ENCODE data around the gene AKAP14. TPM values are rescaled to one million over a fixed set of nuclear protein-coding genes. Genes with fewer than 3 reads are reported as not detected.
A peak's percentile ranks its signal among the peaks of the same experiment; 100 is the strongest.

The AKAP14 gene
- total RNA-seq (not detected), total RNA-seq (0 to 0.28 (median 0) reads per million in 29 experiments)
- not detected for total RNA-seq (2013)

DNA sequence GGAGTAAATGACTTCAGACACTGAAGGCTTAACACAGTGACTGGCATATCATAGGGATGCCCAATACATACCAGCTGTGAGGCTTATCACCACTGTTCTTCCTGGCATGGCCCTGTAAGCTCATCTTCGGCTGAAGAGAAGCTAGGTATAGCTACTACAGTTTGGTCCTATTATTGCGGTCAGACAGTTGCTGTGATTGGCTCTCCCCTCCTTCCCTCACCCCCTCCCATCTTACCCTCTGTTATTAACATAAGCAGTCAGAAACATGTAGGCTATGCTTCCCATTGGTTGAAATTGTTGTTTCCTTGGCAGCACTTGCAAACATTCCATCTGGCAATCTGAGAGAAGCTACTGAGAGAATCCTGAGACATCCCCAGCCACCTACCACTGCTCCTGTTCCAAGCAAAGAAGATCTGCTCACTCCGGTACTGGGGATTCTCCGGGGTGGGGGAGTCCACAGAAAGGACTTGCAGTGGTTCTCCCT lies at the start of gene AKAP14:
Gene AKAP14 (plus strand): TSS at position 51 of the 484 bp plus-strand sequence. CDS start 7,331 bp downstream, outside the sequence.
- H3K4me3 Mint-ChIP-seq, result no peak within 1 kb of the TSS
- H3K27me3 Mint-ChIP-seq, result no peaks in the 10 kb centered on the region
- H3K36me3 ChIP-seq (ENCODE audit: control insufficient read depth in 2 of 2, extremely low read depth in 1 of 2, insufficient read depth in 1 of 2, low read length in 1 of 2), result no peaks in the 10 kb centered on the region
- H3K27ac Mint-ChIP-seq, result no peak within 1 kb of the TSS
- no CpG with 5 or more reads among the region's 4 CpGs for WGBS (ENCODE audit: insufficient coverage)
- ATAC-seq (replicated peaks in 1 of 4) (no peak), DNase-seq (no peak)
- no peak within 1 kb of the TSS for H3K27ac ChIP-seq (ENCODE audit: low read length)
- H3K36me3 Mint-ChIP-seq, result no peaks in the 10 kb centered on the region
- no peaks in the 10 kb centered on the region for H3K4me1 ChIP-seq (ENCODE audit: control insufficient read depth in 1 of 2, extremely low read depth in 1 of 2, insufficient read depth in 2 of 2, low read length in 2 of 2)
- no peaks in the 10 kb centered on the region for H3K9me3 Mint-ChIP-seq
- no peaks in the 10 kb centered on the region for H3K9me3 ChIP-seq
- no peaks in the 10 kb centered on the region for H3K27me3 ChIP-seq (replicated peaks in 1 of 2; ENCODE audit: control insufficient read depth in 2 of 2, extremely low read depth in 1 of 2, insufficient read depth in 2 of 2, low read length in 1 of 2)
- peaks cover 0 to 3% (median 0%) of the 10 kb centered on the region in 3 donors for H3K4me1 Mint-ChIP-seq
- ChIA-PET POLR2A (interaction anchor here (0.5 to 0.8 kb wide), 2 partner anchors 36 to 54 kb away, joined by 3 read pairs; no protein-coding TSS in a partner anchor), CTCF (interaction anchor here (0.5 kb wide), 2 partner anchors 8 to 283 kb away, joined by 3 to 4 read pairs; no protein-coding TSS in a partner anchor)
- no peak within 1 kb of the TSS for H3K4me3 ChIP-seq (ENCODE audit: control insufficient read depth in 1 of 2, extremely low read depth in 1 of 2, low read length in 1 of 2)

DNA sequence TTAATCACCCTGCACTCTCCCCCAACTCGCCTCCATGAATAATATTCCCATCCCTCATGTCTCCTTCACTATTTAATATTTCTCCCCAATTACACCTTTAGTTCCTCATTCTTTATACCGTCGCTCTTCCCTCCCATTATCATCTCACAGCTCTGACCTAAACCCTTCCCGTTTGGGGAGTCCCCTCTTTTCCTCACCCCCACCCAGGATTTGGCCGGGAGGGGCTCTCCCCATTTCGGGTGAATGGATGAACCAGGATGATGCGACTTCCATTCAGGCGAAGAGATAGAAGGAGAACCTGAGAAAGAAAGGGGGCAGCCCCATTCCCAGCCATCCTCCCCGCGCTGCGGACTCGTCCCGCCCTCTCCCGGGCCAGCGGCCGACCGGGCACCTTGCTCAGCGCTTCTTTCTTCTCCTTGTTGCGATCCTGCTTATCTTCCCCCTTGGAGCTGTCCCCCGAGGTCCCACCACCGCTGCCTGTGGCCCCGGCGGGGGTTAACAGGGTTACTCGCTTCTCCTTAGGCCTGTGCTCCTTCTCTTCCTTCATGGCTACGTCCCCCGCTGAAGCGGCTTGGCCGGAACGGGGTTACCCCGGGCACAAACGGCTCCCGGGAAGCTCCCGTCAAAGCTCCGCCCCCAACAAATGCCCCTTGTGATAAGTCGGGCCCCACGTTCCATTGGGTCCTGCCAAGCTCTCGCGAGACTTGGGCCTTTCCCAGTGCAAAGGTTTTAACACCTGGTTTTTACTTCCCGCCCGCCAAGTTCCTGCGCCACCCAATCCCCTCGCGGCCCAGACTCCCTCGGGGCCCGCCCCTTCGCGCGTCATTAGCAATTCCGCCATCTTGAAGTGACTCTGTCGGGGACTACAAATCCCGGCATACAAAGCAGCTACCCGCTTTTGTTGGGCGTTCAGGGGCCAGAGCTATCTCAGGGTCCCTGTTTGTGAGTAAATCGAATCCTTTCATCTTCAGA lies 43.0 kb upstream of the AKAP14 start, which contains the start of gene UPF3B:
Gene UPF3B (minus strand): TSS at position 582 of the 972 bp plus-strand sequence. CDS start 35 bp downstream, at position 547.
- peaks cover 6% of the 10 kb centered on the region for H3K36me3 Mint-ChIP-seq
- peaks cover 3 to 12% of the 10 kb centered on the region in 2 experiments for H3K4me1 ChIP-seq (ENCODE audit: control insufficient read depth in 1 of 2, extremely low read depth in 1 of 2, insufficient read depth in 2 of 2, low read length in 2 of 2)
- peak within 1 kb of the TSS; percentile 97 to 98 for H3K27ac Mint-ChIP-seq
- DNase-seq (peak; percentile 82 to 96 (median 93)), ATAC-seq (replicated peaks in 1 of 4) (peak; percentile 94 to 99 (median 98))
- H3K36me3 ChIP-seq (ENCODE audit: control insufficient read depth in 2 of 2, extremely low read depth in 1 of 2, insufficient read depth in 1 of 2, low read length in 1 of 2), result no peaks in the 10 kb centered on the region
- H3K4me3 Mint-ChIP-seq, result peak within 1 kb of the TSS; percentile 99
- no peaks in the 10 kb centered on the region for H3K9me3 ChIP-seq
- H3K27ac ChIP-seq (ENCODE audit: low read length), result peak within 1 kb of the TSS; percentile 94
- H3K9me3 Mint-ChIP-seq, result no peaks in the 10 kb centered on the region
- H3K4me3 ChIP-seq (ENCODE audit: control insufficient read depth in 1 of 2, extremely low read depth in 1 of 2, low read length in 1 of 2), result peak within 1 kb of the TSS; percentile 75 to 93
- ChIA-PET POLR2A (interaction anchor here (1.0 to 1.8 kb wide), 6 partner anchors 9 to 90 kb away, joined by 3 to 24 read pairs (median 5); partner anchors contain the start of genes RPL39 (in 2 of the 2), NDUFA1 (in 1 of the 2), NKAP (in 1 of the 2) and RNF113A (in 1 of the 2)), CTCF (interaction anchor here (0.5 to 1.5 kb wide), 6 partner anchors 11 to 441 kb away, joined by 3 to 10 read pairs (median 4); partner anchors contain the start of genes NDUFA1 (in 1 of the 2), RNF113A (in 1 of the 2) and RPL39 (in 1 of the 2))
- peaks cover 0 to 24% of the 10 kb centered on the region in 2 donors for H3K27me3 Mint-ChIP-seq
- H3K4me1 Mint-ChIP-seq, result peaks cover 14 to 22% (median 16%) of the 10 kb centered on the region in 3 donors
- 0% methylated on average over 10 of the region's 54 CpGs for WGBS (ENCODE audit: insufficient coverage)
- H3K27me3 ChIP-seq (replicated peaks in 1 of 2; ENCODE audit: control insufficient read depth in 2 of 2, extremely low read depth in 1 of 2, insufficient read depth in 2 of 2, low read length in 1 of 2), result no peaks in the 10 kb centered on the region

- Mint-ChIP-seq H3K27ac (peak overlapping the region; percentile 97 to 98), H3K27me3 (peaks cover 0 to 24% of the 10 kb centered on the region in 2 donors), H3K9me3 (no peaks in the 10 kb centered on the region), H3K36me3 (peaks cover 4% of the 10 kb centered on the region), H3K4me3 (peak overlapping the region in 2 of 3 donors; percentile 99), H3K4me1 (peaks cover 14 to 22% (median 16%) of the 10 kb centered on the region in 3 donors)
- peak overlapping the region; percentile 94 for H3K27ac ChIP-seq (ENCODE audit: low read length)
- no peak for DNase-seq
- peaks cover 3 to 12% of the 10 kb centered on the region in 2 experiments for H3K4me1 ChIP-seq (ENCODE audit: control insufficient read depth in 1 of 2, extremely low read depth in 1 of 2, insufficient read depth in 2 of 2, low read length in 2 of 2)
- no CpG with 5 or more reads among the region's 10 CpGs for WGBS (ENCODE audit: insufficient coverage)
- H3K27me3 ChIP-seq (replicated peaks in 1 of 2; ENCODE audit: control insufficient read depth in 2 of 2, extremely low read depth in 1 of 2, insufficient read depth in 2 of 2, low read length in 1 of 2), result no peaks in the 10 kb centered on the region
- ChIA-PET POLR2A (interaction anchor here (1.0 to 1.8 kb wide), 6 partner anchors 8 to 90 kb away, joined by 3 to 24 read pairs (median 5); partner anchors contain the start of genes RPL39 (in 2 of the 2), NDUFA1 (in 1 of the 2), NKAP (in 1 of the 2) and RNF113A (in 1 of the 2)), CTCF (interaction anchor here in 1 of 2 donors (0.8 to 1.5 kb wide), 4 partner anchors 11 to 62 kb away, joined by 3 to 10 read pairs (median 6); partner anchors contain the start of genes NDUFA1, RNF113A and RPL39)
- peak overlapping the region in 1 of 2 donors; percentile 93 for H3K4me3 ChIP-seq (ENCODE audit: control insufficient read depth in 1 of 2, extremely low read depth in 1 of 2, low read length in 1 of 2)
- no peaks in the 10 kb centered on the region for H3K36me3 ChIP-seq (ENCODE audit: control insufficient read depth in 2 of 2, extremely low read depth in 1 of 2, insufficient read depth in 1 of 2, low read length in 1 of 2)
- H3K9me3 ChIP-seq, result no peaks in the 10 kb centered on the region
- no peak for ATAC-seq (replicated peaks in 1 of 4)
These were observed 42.2 kb upstream of the AKAP14 start for GRCh38 chrX:119853444-119853843.

GRCh38 chrX:119870626-119871131 lies 25.0 kb upstream of the AKAP14 start:
- H3K27ac ChIP-seq (ENCODE audit: low read length), result peak overlapping the region; percentile 96
- peak; percentile 1 to 25 (median 17) for ATAC-seq (replicated peaks in 1 of 4)
- Mint-ChIP-seq H3K36me3 (no peaks in the 10 kb centered on the region), H3K4me1 (peaks cover 14 to 35% (median 34%) of the 10 kb centered on the region in 3 donors), H3K4me3 (peak overlapping the region; percentile 93 to 100 (median 100)), H3K9me3 (no peaks in the 10 kb centered on the region), H3K27me3 (no peaks in the 10 kb centered on the region), H3K27ac (peak overlapping the region; percentile 97 to 100)
- no peaks in the 10 kb centered on the region for H3K9me3 ChIP-seq
- H3K27me3 ChIP-seq (replicated peaks in 1 of 2; ENCODE audit: control insufficient read depth in 2 of 2, extremely low read depth in 1 of 2, insufficient read depth in 2 of 2, low read length in 1 of 2), result no peaks in the 10 kb centered on the region
- H3K4me1 ChIP-seq (ENCODE audit: control insufficient read depth in 1 of 2, extremely low read depth in 1 of 2, insufficient read depth in 2 of 2, low read length in 2 of 2), result peaks cover 2 to 20% of the 10 kb centered on the region in 2 experiments
- peak in 29 of 35 experiments; percentile 5 to 54 (median 23) for DNase-seq
- CTCF ChIA-PET, result interaction anchor here (0.5 to 2.4 kb wide), 10 partner anchors 8 to 246 kb away, joined by 3 to 15 read pairs (median 4); partner anchors contain the start of genes RPL39 (in 1 of the 2) and UPF3B (in 1 of the 2)
- 0% methylated on average over 17 of the region's 25 CpGs for WGBS (ENCODE audit: insufficient coverage)
- POLR2A ChIA-PET, result interaction anchor here (0.6 to 3.4 kb wide), 10 partner anchors 8 to 306 kb away, joined by 3 to 28 read pairs (median 6); partner anchors contain the start of genes RPL39 (in 2 of the 2) and UPF3B (in 2 of the 2)
- H3K4me3 ChIP-seq (ENCODE audit: control insufficient read depth in 1 of 2, extremely low read depth in 1 of 2, low read length in 1 of 2), result peak overlapping the region; percentile 69 to 84
- H3K36me3 ChIP-seq (ENCODE audit: control insufficient read depth in 2 of 2, extremely low read depth in 1 of 2, insufficient read depth in 1 of 2, low read length in 1 of 2), result peaks cover 0 to 13% of the 10 kb centered on the region in 2 donors

GRCh38 chrX:119871245-119871598 lies 24.5 kb upstream of the AKAP14 start:
- no peaks in the 10 kb centered on the region for H3K36me3 Mint-ChIP-seq
- H3K27ac ChIP-seq (ENCODE audit: low read length), result peak overlapping the region; percentile 96
- no peaks in the 10 kb centered on the region for H3K9me3 ChIP-seq
- DNase-seq (peak in 4 of 35 experiments; percentile 14 to 51 (median 26)), ATAC-seq (replicated peaks in 1 of 4) (peak; percentile 40 to 51 (median 46))
- no peaks in the 10 kb centered on the region for H3K27me3 Mint-ChIP-seq
- peaks cover 2 to 20% of the 10 kb centered on the region in 2 experiments for H3K4me1 ChIP-seq (ENCODE audit: control insufficient read depth in 1 of 2, extremely low read depth in 1 of 2, insufficient read depth in 2 of 2, low read length in 2 of 2)
- H3K36me3 ChIP-seq (ENCODE audit: control insufficient read depth in 2 of 2, extremely low read depth in 1 of 2, insufficient read depth in 1 of 2, low read length in 1 of 2), result peaks cover 0 to 14% of the 10 kb centered on the region in 2 donors
- H3K27ac Mint-ChIP-seq, result peak overlapping the region; percentile 97 to 100
- POLR2A ChIA-PET, result interaction anchor here (0.6 to 3.4 kb wide), 6 partner anchors 9 to 297 kb away, joined by 3 to 28 read pairs (median 6); partner anchors contain the start of genes RPL39 (in 2 of the 2), UBE2A (in 1 of the 2) and UPF3B (in 1 of the 2)
- peaks cover 14 to 37% (median 35%) of the 10 kb centered on the region in 3 donors for H3K4me1 Mint-ChIP-seq
- peak overlapping the region; percentile 93 to 100 (median 100) for H3K4me3 Mint-ChIP-seq
- peak overlapping the region; percentile 69 to 84 for H3K4me3 ChIP-seq (ENCODE audit: control insufficient read depth in 1 of 2, extremely low read depth in 1 of 2, low read length in 1 of 2)
- H3K9me3 Mint-ChIP-seq, result no peaks in the 10 kb centered on the region
- CTCF ChIA-PET, result interaction anchor here (0.5 to 2.4 kb wide), 6 partner anchors 9 to 246 kb away, joined by 3 to 15 read pairs (median 6); partner anchors contain the start of genes RPL39 (in 1 of the 2) and UPF3B (in 1 of the 2)
- WGBS (ENCODE audit: insufficient coverage), result 0% methylated on average over 20 of the region's 26 CpGs
- H3K27me3 ChIP-seq (replicated peaks in 1 of 2; ENCODE audit: control insufficient read depth in 2 of 2, extremely low read depth in 1 of 2, insufficient read depth in 2 of 2, low read length in 1 of 2), result no peaks in the 10 kb centered on the region

All from T-cell (primary cell).